GM12878 (cell line): ENCODE data around the gene FGR. TPM values are rescaled to one million over a fixed set of nuclear protein-coding genes. Genes with fewer than 3 reads are reported as not detected.

ENCODE experiments used
- ATAC-seq: fragments of 200-7000 bp; cut with Tn5 transposase; 3 replicates; pipeline ENCODE4 v1.9.1; 2020; ENCODE audit warnings: mild to moderate bottlenecking, moderate library complexity
- BruUV-seq: library from RNA; stranded (reverse); fragments of 400-500 nt; replicated peaks from 2 replicates; lab custom pipeline; 2021; lab: Mats Ljungman, UMichigan
- CTCF ChIA-PET: fragments of 300-600 bp; sonication (Branson Sonifier 250); formaldehyde crosslinking; extraction: SDS; loops from one replicate; lab custom pipeline; 2021; ENCODE audit warnings: inconsistent platforms; lab: Yijun Ruan, JAX
- POLR2A ChIA-PET: fragments of 350-600 bp; formaldehyde crosslinking; extraction: SDS; loops from one replicate; lab custom pipeline; 2021; ENCODE audit warnings: inconsistent platforms; lab: Charles Lee
- RAD21 ChIA-PET: fragments of 300-600 bp; sonication (Branson Sonifier 250); formaldehyde crosslinking; loops from one replicate; lab custom pipeline; 2023; ENCODE audit warnings: antibody characterized with exemption; ENCODE audit not compliant: unreplicated experiment; lab: Charles Lee
- SMC1A ChIA-PET: fragments of 300-600 bp; sonication (Branson Sonifier 250); formaldehyde crosslinking; loops from one replicate; lab custom pipeline; 2023; ENCODE audit not compliant: unreplicated experiment, uncharacterized antibody; lab: Charles Lee
- DNase-seq: peaks from one replicate; pipeline ENCODE4 v3.0.0-alpha.2; 2011; ENCODE audit warnings: low read depth, low spot score
- FAIRE-seq: peaks from 3 replicates; lab custom pipeline; 2011; peaks lifted over from hg19 to GRCh38; lab: Jason Lieb, UNC
- H2AFZ ChIP-seq: 2 replicates; pipeline ENCODE4 v1.6.0; 2011; ENCODE audit warnings: low read depth, low read length, control low read depth; ENCODE audit not compliant: control insufficient read depth
- H3K27ac ChIP-seq: 2 replicates; pipeline ENCODE4 v1.5.1; 2011; ENCODE audit warnings: control low read depth; ENCODE audit not compliant: control insufficient read depth, insufficient read depth
- H3K27me3 ChIP-seq, 2 experiments: replicated peaks in 1 of 2; 2 replicates each; pipeline versions ENCODE4 v1.6.0 to v1.6.1; 2011; ENCODE audit warnings: low read length in 1 of 2; ENCODE audit not compliant: control insufficient read depth in 2 of 2, insufficient read depth in 2 of 2
- H3K36me3 ChIP-seq, 2 experiments: 2 replicates each; pipeline ENCODE4 v1.5.1; 2011; ENCODE audit warnings: low read length in 1 of 2; ENCODE audit not compliant: control insufficient read depth in 2 of 2, insufficient read depth in 2 of 2
- H3K4me1 ChIP-seq: 2 replicates; pipeline ENCODE4 v1.6.1; 2011; ENCODE audit warnings: mild to moderate bottlenecking, low read length, moderate library complexity, mixed read lengths; ENCODE audit not compliant: control insufficient read depth, insufficient read depth
- H3K4me2 ChIP-seq: 2 replicates; pipeline ENCODE4 v1.6.0; 2011; ENCODE audit warnings: control low read depth; ENCODE audit not compliant: control insufficient read depth, insufficient read depth
- H3K4me3 ChIP-seq: fragments of 200-600 bp; sonication (generic); 2 replicates; pipeline ENCODE4 v1.5.1; 2016
- H3K79me2 ChIP-seq: 2 replicates; pipeline ENCODE4 v1.6.0; 2011; ENCODE audit warnings: low read length; ENCODE audit not compliant: control insufficient read depth, insufficient read depth
- H3K9ac ChIP-seq: 2 replicates; pipeline ENCODE4 v1.8.0; 2011; ENCODE audit warnings: low read length, control low read depth, mixed read lengths; ENCODE audit not compliant: control insufficient read depth, insufficient read depth
- H3K9me3 ChIP-seq: replicated peaks from 3 replicates; pipeline ENCODE4 v1.5.1; 2011; ENCODE audit warnings: mild to moderate bottlenecking, low read length; ENCODE audit not compliant: control insufficient read depth, insufficient read depth
- H4K20me1 ChIP-seq: 2 replicates; pipeline ENCODE4 v1.6.0; 2011; ENCODE audit not compliant: control insufficient read depth, insufficient read depth
- CEBPZ ChIP-seq: fragments of 150-350 bp; IDR thresholded peaks from 2 replicates; pipeline ENCODE4 v1.6.1; 2016; ENCODE audit warnings: low read depth, low read length
- MEF2A ChIP-seq: IDR thresholded peaks from 2 replicates; pipeline ENCODE4 v1.6.1; 2011; ENCODE audit warnings: low read depth, mild to moderate bottlenecking, low read length, moderate library complexity; ENCODE audit not compliant: insufficient read depth
- MTA2 ChIP-seq: fragments of 450-650 bp; IDR thresholded peaks from 2 replicates; pipeline ENCODE4 v1.6.1; 2016; ENCODE audit warnings: low read depth, mild to moderate bottlenecking, moderate library complexity
- TARDBP ChIP-seq: IDR thresholded peaks from 2 replicates; pipeline ENCODE4 v1.6.1; 2016; ENCODE audit warnings: borderline replicate concordance
- ZSCAN29 ChIP-seq: fragments of 450-650 bp; IDR thresholded peaks from 2 replicates; pipeline ENCODE4 v1.6.1; 2017; ENCODE audit warnings: mild to moderate bottlenecking, moderate library complexity
- WGBS: methylation state at CpG from one replicate; pipeline ENCODE4 v1.1.6; 2016; ENCODE audit warnings: low lambda C conversion rate; ENCODE audit not compliant: insufficient replicate concordance, insufficient coverage; ENCODE audit errors: missing lambda C conversion rate; 5-methylcytosine and 5-hydroxymethylcytosine counted together
- in situ Hi-C: fragments of 300-500 bp; cut with MboI; formaldehyde crosslinking; loops from 9 replicates; pipeline ENCODE4 v1.14.3; 2018; ENCODE audit warnings: mixed read lengths
- intact Hi-C: fragments of 100-400 bp; cut with micrococcal nuclease; formaldehyde crosslinking; loops from one replicate; pipeline ENCODE4 v1.14.2; 2022; ENCODE audit not compliant: unreplicated experiment
- polyA plus RNA-seq, 11 experiments: library from polyadenylated mRNA; depleted of rRNA in 4 of 11; unstranded in 6 of 11; stranded (reverse) in 5 of 11; fragments of >200 nt; fragmentation: Nextera tagmentation in 4 of 11; fragmentation: Illumina TruSeq in 1 of 11; extraction: Ambion mirVana in 4 of 11; extraction: Trizol in 1 of 11; gene quantifications; 1 replicate in 1 of 11; 2 replicates in 10 of 11; pipeline versions ENCODE4 v1.2.1 to v1.2.3, GENCODE V29; 2011 to 2016; ENCODE audit warnings: inconsistent platforms in 2 of 11, missing spikeins in 2 of 11, low read depth in 1 of 11
- total RNA-seq, 4 experiments: library from RNA; depleted of rRNA in 3 of 4; stranded (reverse); fragments of >200 nt in 3 of 4; fragmentation: Illumina TruSeq in 1 of 4; extraction: Trizol in 1 of 4; gene quantifications; 2 replicates each; pipeline versions ENCODE4 v1.2.1 to v1.2.3, GENCODE V29; 2013 to 2021
- TF ChIP-seq, protein P1 (sequence below): IDR thresholded peaks from 2 replicates; pipeline ENCODE4 v1.6.1; 2011; ENCODE audit warnings: borderline replicate concordance, low read depth, mild to moderate bottlenecking, moderate library complexity, low read length; ENCODE audit not compliant: insufficient read depth, poor library complexity, severe bottlenecking
- TF ChIP-seq, protein P2 (sequence below): fragments of 450-650 bp; IDR thresholded peaks from 2 replicates; pipeline ENCODE4 v1.6.1; 2017; ENCODE audit warnings: mild to moderate bottlenecking, low read depth, inconsistent platforms; ENCODE audit not compliant: poor library complexity, severe bottlenecking

The FGR gene
- total and polyA plus RNA-seq, 10 of the 15 experiments (the other 5 are each of a cell fraction or from before 2014, with no cell fraction given) = 10.9 to 193 (median 74.7) TPM

DNA sequence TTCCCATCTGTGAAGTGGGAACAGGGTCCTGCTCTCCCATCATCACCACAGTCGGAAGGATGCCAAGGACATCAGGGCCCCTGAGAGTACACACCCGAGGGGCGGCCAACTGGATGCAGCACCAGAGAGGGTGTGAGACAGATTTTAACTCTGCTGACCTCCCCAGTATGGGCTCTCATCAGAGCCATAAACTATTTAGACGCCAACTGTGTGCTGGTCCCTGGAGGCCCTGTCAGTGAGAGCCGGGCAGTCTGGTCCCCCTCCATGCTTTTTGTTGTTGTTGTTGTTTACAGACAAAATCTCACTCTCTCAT lies 1.7 kb downstream of the FGR start (continued):
- TF ChIP-seq, protein P1, sequence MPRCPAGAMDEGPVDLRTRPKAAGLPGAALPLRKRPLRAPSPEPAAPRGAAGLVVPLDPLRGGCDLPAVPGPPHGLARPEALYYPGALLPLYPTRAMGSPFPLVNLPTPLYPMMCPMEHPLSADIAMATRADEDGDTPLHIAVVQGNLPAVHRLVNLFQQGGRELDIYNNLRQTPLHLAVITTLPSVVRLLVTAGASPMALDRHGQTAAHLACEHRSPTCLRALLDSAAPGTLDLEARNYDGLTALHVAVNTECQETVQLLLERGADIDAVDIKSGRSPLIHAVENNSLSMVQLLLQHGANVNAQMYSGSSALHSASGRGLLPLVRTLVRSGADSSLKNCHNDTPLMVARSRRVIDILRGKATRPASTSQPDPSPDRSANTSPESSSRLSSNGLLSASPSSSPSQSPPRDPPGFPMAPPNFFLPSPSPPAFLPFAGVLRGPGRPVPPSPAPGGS = no peak
- no peak for TF ChIP-seq MEF2A

GRCh38 chr1:27632387-27633297 lies 2.3 kb downstream of the FGR start:
- intact Hi-C loops (loop anchor here (1.0 kb wide), 1 partner anchor 31 kb away; no protein-coding TSS in a partner anchor), in situ Hi-C loops (no loop called here)
- Histone ChIP-seq H3K9me3 (no peaks in the 10 kb centered on the region; the same call in 2 of the 3 replicates), H4K20me1 (no peaks in the 10 kb centered on the region), H3K79me2 (peaks cover 3% of the 10 kb centered on the region), H3K36me3 (no peaks in the 10 kb centered on the region), H2AFZ (peak overlapping the region; percentile 4; the same call in 1 of the 2 replicates), H3K9ac (peak overlapping the region; percentile 86), H3K27me3 (no peaks in the 10 kb centered on the region), H3K4me2 (peak overlapping the region; percentile 87), H3K27ac (peak overlapping the region; percentile 95), H3K4me3 (peak overlapping the region; percentile 66), H3K4me1 (peaks cover 86% of the 10 kb centered on the region)
- CTCF ChIA-PET = interaction anchor here (0.9 to 17.2 kb wide), 6 partner anchors 8 to 29 kb away, joined by 3 to 208 read pairs (median 23); partner anchors contain the start of gene AHDC1
- DNase-seq (peak; percentile 94), FAIRE-seq (peak; percentile 68), ATAC-seq (peak; percentile 54)
- BruUV-seq = no TSS peak
- RAD21 ChIA-PET = interaction anchor here (1.0 to 17.1 kb wide), 13 partner anchors 10 to 216 kb away, joined by 3 to 211 read pairs (median 4); partner anchors contain the start of genes FAM76A and STX12
- POLR2A ChIA-PET = interaction anchor here (0.6 to 14.3 kb wide), 9 partner anchors 12 to 474 kb away, joined by 3 to 141 read pairs (median 8); no protein-coding TSS in a partner anchor
- SMC1A ChIA-PET = interaction anchor here (1.0 to 10.4 kb wide), 10 partner anchors 14 to 217 kb away, joined by 3 to 87 read pairs (median 6); no protein-coding TSS in a partner anchor
- 0% methylated on average over 14 of the region's 14 CpGs for WGBS
- TF ChIP-seq TARDBP = 0 out of 2 replicates have a peak, but pooled peaks have one; percentile 20
- TF ChIP-seq CEBPZ = no peak
- TF ChIP-seq MTA2 = peak; percentile 84; the same call in 1 of the 2 replicates
- TF ChIP-seq, protein P2, sequence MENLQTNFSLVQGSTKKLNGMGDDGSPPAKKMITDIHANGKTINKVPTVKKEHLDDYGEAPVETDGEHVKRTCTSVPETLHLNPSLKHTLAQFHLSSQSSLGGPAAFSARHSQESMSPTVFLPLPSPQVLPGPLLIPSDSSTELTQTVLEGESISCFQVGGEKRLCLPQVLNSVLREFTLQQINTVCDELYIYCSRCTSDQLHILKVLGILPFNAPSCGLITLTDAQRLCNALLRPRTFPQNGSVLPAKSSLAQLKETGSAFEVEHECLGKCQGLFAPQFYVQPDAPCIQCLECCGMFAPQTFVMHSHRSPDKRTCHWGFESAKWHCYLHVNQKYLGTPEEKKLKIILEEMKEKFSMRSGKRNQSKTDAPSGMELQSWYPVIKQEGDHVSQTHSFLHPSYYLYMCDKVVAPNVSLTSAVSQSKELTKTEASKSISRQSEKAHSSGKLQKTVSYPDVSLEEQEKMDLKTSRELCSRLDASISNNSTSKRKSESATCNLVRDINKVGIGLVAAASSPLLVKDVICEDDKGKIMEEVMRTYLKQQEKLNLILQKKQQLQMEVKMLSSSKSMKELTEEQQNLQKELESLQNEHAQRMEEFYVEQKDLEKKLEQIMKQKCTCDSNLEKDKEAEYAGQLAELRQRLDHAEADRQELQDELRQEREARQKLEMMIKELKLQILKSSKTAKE = peak; percentile 75
- TF ChIP-seq ZSCAN29 = no peak
